Right atrium auricular region (tissue), 2 donors: Measurements from ENCODE around the gene EGFLAM. TPM values are rescaled to one million over a fixed set of nuclear protein-coding genes. Genes with fewer than 3 reads are reported as not detected.

ENCODE experiments used
- DNase-seq: peaks from one replicate; pipeline ENCODE4 v3.0.0-alpha.2; 2019; ENCODE audit warnings: low spot score
- H3K27ac ChIP-seq, 2 donors: fragments of 200-600 bp; sonication (generic); 1 replicate in 1 of 2; 2 replicates in 1 of 2; pipeline ENCODE4 v1.5.1; 2016 to 2019
- H3K27me3 ChIP-seq, 2 donors: fragments of 200-600 bp; sonication (generic); one replicate each; pipeline versions ENCODE4 v1.5.1 to v1.6.0; 2017 to 2019
- H3K36me3 ChIP-seq: fragments of 200-600 bp; sonication (generic); one replicate; pipeline ENCODE4 v1.5.1; 2016
- H3K4me1 ChIP-seq, 2 donors: fragments of 200-600 bp; sonication (generic); one replicate each; pipeline versions ENCODE4 v1.5.1 to v1.6.0; 2017 to 2019
- H3K4me3 ChIP-seq, 2 donors: fragments of 200-600 bp; sonication (generic); 1 replicate in 1 of 2; 2 replicates in 1 of 2; pipeline ENCODE4 v1.5.1; 2017 to 2019; ENCODE audit warnings: mild to moderate bottlenecking in 1 of 2, moderate library complexity in 1 of 2
- H3K9me3 ChIP-seq, 2 donors: fragments of 200-600 bp; sonication (generic); one replicate each; pipeline ENCODE4 v1.5.1; 2019
- CTCF ChIP-seq, 2 donors: fragments of 200-600 bp; sonication (generic); IDR thresholded peaks; one replicate each; pipeline ENCODE4 v1.5.1; 2019; ENCODE audit warnings: antibody characterized with exemption in 2 of 2
- total RNA-seq, 2 donors: library from RNA; depleted of rRNA; stranded (reverse); fragments of >200 nt; gene quantifications; one replicate each; pipeline ENCODE4 v1.1.0, GENCODE V29; 2016

EGFLAM gene
- total RNA-seq, 2 donors from 2014 or later = 2.2 to 8.8 TPM

- Histone ChIP-seq H3K4me1 (no peaks in the 10 kb centered on the region), H3K9me3 (no peaks in the 10 kb centered on the region), H3K27ac (no peak overlapping the region), H3K36me3 (no peaks in the 10 kb centered on the region), H3K27me3 (no peaks in the 10 kb centered on the region), H3K4me3 (no peak overlapping the region)
- DNase-seq = peak; percentile 70
- peak in 1 of 2 donors; percentile 83 for TF ChIP-seq CTCF (IDR thresholded peaks at IDR 0.05)
Observed at GRCh38 chr5:38265546-38266179, 7.3 kb downstream of the EGFLAM start.

- DNase-seq = no peak
- Histone ChIP-seq H3K4me3 (no peak overlapping the region), H3K36me3 (no peaks in the 10 kb centered on the region), H3K4me1 (no peaks in the 10 kb centered on the region), H3K27ac (no peak overlapping the region), H3K9me3 (no peaks in the 10 kb centered on the region), H3K27me3 (no peaks in the 10 kb centered on the region)
- TF ChIP-seq CTCF (IDR thresholded peaks at IDR 0.05) = no peak
Observed at GRCh38 chr5:38267372-38267771, 9.0 kb downstream of the EGFLAM start.

GRCh38 chr5:38273626-38274025, 15.3 kb downstream of the EGFLAM start:
- Histone ChIP-seq H3K4me1 (no peaks in the 10 kb centered on the region), H3K9me3 (peaks cover 0 to 28% of the 10 kb centered on the region in 2 donors), H3K4me3 (no peak overlapping the region), H3K27ac (no peak overlapping the region), H3K27me3 (no peaks in the 10 kb centered on the region), H3K36me3 (no peaks in the 10 kb centered on the region)
- DNase-seq = no peak
- TF ChIP-seq CTCF (IDR thresholded peaks at IDR 0.05) = no peak

- no peaks in the 10 kb centered on the region for H3K36me3 ChIP-seq
- no peaks in the 10 kb centered on the region for H3K27me3 ChIP-seq
- no peak for TF ChIP-seq CTCF (IDR thresholded peaks at IDR 0.05)
- H3K4me3 ChIP-seq = no peak overlapping the region
- peaks cover 0 to 28% of the 10 kb centered on the region in 2 donors for H3K9me3 ChIP-seq
- no peak for DNase-seq
- no peak overlapping the region for H3K27ac ChIP-seq
- no peaks in the 10 kb centered on the region for H3K4me1 ChIP-seq
Observed at GRCh38 chr5:38274370-38274769, 16.0 kb downstream of the EGFLAM start.

- Histone ChIP-seq H3K9me3 (no peaks in the 10 kb centered on the region), H3K4me1 (no peaks in the 10 kb centered on the region), H3K27ac (no peak overlapping the region), H3K36me3 (no peaks in the 10 kb centered on the region), H3K4me3 (no peak overlapping the region), H3K27me3 (no peaks in the 10 kb centered on the region)
- no peak for TF ChIP-seq CTCF (IDR thresholded peaks at IDR 0.05)
- no peak for DNase-seq
Observed at GRCh38 chr5:38284384-38284783, 26.0 kb downstream of the EGFLAM start.

- DNase-seq = no peak
- no peaks in the 10 kb centered on the region for H3K4me1 ChIP-seq
- no peaks in the 10 kb centered on the region for H3K36me3 ChIP-seq
- H3K27ac ChIP-seq = no peak overlapping the region
- no peaks in the 10 kb centered on the region for H3K27me3 ChIP-seq
- TF ChIP-seq CTCF (IDR thresholded peaks at IDR 0.05) = no peak
- H3K9me3 ChIP-seq = no peaks in the 10 kb centered on the region
- no peak overlapping the region for H3K4me3 ChIP-seq
Observed at GRCh38 chr5:38285226-38285625, 26.9 kb downstream of the EGFLAM start.
